GM18868 (cell line): ENCODE data around the gene CCDC127.
"Not testable (repeated sequence)": the region's sequence is repeated elsewhere in the genome, so short reads cannot be mapped to it uniquely, and the experiment has no call there.

Experiments
- ATAC-seq: cut with Tn5 transposase; IDR thresholded peaks from one replicate; pipeline ENCODE4 v1.9.1; 2021; ENCODE audit warnings: mild to moderate bottlenecking, moderate library complexity; ENCODE audit not compliant: unreplicated experiment

CCDC127 gene

GRCh38 chr5:174876-175465 lies 43.0 kb downstream of the CCDC127 start:
- no peak for ATAC-seq

DNA sequence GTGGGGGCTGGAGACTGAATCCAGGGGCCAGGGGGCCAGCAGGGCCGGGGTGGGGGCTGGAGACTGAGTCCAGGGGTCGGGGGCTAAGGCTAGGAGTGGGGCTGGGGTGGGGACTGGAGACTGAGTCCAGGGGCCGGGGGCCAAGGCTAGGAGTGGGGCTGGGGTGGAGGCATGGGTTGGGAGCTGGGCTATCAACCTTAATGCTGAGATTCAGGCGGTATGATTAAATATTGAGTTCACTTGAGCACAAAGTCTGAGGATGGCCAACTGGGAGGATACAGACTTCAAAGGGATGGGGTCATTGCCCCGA lies 43.7 kb downstream of the CCDC127 start:
- no peak for ATAC-seq

DNA sequence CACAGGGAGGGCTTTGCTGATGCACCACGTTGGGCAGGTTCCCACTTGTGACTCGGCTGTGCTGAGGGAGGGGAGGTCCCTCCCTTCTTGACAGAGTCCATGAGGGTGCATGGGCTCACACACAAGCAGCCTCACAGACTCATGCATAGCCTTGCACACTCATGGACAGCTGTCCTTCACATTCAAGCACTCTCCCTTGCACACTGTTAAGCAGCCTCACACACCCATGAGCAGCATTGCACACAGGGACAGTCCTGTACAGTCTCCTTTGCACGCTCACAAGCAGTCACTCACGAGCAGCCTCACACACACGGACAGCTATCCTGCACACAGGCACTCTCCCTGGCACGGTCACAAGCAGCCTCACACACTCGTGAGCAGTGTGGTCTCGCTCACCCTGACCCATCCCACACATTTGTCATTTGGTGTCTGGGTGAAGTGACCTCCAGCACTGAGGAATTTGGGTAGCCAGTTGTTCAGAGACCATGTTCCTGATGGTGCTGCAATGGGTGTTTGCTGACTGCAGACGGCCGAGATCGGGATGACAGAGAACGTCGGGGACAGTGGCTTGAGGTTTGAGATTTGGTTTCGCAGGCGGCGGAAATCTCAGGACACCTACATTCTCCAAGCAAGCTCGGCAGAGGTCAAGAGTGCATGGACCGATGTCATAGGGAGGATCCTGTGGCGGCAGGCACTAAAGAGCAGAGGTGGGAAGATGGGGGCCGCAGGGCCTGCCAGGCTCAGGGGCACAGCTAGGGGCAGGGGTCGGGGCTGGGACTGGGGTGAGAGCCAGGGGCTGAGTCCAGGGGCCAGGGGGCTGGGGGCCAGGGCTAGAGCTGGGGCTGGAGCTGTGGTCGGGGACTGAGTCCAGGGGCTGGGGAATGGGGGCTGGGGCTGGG lies 44.3 kb downstream of the CCDC127 start:
- no peak for ATAC-seq

DNA sequence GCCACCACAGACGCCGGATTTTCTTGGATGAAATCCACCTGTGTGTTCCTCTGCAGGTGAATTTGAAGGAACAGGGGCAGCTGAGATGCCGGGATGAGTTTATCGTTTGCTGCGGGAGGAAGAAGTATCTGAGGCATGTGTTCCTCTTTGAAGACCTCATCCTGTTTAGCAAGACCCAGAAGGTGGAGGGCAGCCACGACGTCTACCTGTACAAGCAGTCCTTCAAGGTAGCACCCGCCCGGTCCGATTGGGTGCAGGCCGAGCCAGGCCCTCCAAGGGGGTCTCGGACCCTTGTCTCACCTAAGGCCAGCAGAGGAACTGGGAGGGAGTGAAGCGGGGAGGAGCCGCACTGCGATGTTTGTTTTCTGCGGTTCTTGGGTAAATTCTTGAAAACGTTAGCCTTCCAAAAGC lies 45.1 kb downstream of the CCDC127 start:
- ATAC-seq = no peak

DNA sequence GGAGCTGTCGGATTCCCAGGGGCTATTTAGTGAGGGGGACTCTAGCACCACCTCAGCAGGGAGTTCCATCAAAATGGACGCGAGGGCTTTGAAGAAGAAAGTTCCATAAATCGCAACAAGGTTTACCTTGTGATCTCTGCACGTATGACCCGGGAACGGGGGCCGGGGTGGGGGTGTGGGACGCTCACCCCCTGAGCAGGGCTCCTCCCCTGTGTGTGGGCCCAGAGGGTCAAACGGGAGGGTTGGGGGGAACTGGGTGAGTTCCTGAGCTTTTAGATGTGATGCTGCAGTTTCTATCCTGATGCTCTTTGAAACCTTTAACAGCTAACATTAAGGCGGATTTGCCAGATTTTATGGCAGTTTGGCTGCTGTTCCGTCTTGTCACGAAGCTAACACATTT lies 45.5 kb downstream of the CCDC127 start:
- ATAC-seq = no peak

DNA sequence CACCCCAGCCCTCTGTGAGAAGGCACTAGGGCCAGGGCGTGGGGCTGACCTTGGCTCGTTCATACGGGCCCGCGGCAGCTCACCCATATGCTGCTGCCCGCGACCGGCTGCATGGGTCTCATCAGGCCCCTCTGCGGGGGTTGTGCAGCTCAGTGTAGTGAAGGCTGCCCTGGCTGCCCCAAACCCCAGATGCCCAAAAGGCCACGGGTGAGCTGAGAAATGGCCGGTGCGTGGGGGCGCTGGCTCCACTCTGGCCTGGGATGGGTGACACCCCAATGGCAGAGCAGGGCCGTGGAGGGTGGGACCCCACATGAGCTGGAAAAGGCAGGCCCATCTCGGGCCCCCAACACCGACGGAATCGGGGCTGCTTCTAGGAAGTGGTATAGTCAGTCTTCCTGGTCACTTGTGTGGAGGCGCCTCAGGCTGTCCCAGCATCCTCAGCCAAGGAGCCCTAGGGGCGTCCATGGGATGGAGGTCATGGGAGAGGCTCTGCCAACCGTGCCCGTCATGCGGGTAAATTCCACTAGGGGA lies 46.1 kb downstream of the CCDC127 start:
- ATAC-seq = no peak

- ATAC-seq = no peak
Measured at GRCh38 chr5:170971-171800, 46.8 kb downstream of the CCDC127 start.

- no peak for ATAC-seq
Measured at GRCh38 chr5:169728-170094, 48.2 kb downstream of the CCDC127 start.

GRCh38 chr5:169071-169727 lies 48.8 kb downstream of the CCDC127 start:
- no peak for ATAC-seq

- ATAC-seq = no peak
Measured at GRCh38 chr5:167982-168660, 49.8 kb downstream of the CCDC127 start.

DNA sequence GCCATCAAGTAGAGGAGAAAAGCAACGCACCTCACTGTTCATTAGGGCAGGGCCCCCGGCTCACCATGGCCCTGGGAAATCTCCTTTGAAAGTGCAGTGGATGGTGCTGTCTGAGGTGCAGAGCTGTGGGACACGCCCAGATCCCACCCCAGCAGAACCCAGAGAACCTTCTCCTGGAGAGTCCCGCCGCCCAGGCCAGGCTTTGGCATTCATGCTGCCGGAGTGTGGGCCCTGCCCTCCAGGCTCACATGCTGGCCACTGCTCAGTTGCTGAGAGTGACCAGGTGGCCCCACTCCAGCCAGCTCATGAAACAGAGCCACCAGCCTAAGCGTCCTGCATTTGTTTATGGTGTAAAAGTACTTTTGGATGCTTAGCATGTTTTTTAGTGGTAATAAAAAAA lies 50.4 kb downstream of the CCDC127 start:
- no peak for ATAC-seq

- no peak for ATAC-seq
Measured at GRCh38 chr5:166441-167372, 51.2 kb downstream of the CCDC127 start.

- not testable (repeated sequence) for ATAC-seq
Measured at GRCh38 chr5:164783-165182, 53.2 kb downstream of the CCDC127 start.

- ATAC-seq = no peak
Measured at GRCh38 chr5:164244-164643, 53.7 kb downstream of the CCDC127 start.

DNA sequence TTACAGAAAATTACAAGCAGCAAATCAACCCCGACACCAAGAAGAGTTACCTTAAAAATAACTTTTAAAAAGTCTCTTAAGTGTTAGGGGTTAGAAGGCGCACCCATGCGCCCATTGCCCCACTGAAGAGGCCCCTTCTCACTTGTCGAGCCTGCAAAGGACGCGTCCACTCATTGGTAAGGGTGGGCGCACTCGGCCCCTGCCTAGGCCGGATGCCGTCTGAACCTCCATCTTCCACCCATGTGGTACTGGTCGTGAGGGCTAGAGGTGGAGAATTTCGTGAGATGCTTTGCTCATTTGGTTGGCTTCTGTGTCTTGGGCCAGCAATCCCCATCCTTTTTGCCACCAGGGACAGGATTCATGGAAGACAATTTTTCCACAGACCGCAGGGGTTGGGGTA lies 54.1 kb downstream of the CCDC127 start:
- ATAC-seq = no peak

DNA sequence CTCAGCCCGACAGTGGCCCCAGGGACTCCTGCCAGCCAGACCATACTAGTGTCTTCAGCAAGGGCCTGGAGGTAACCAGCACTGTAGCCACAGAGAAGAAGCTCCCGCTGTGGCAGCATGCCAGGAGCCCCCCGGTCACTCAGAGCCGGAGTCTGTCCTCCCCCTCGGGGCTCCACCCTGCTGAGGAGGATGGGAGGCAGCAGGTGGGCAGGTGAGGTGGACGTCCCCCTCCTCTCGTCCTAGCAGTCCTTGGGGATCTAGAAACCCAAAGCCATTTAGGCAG lies 54.7 kb downstream of the CCDC127 start:
- ATAC-seq = no peak

GRCh38 chr5:162565-163337 lies 55.2 kb downstream of the CCDC127 start:
- no peak for ATAC-seq

DNA sequence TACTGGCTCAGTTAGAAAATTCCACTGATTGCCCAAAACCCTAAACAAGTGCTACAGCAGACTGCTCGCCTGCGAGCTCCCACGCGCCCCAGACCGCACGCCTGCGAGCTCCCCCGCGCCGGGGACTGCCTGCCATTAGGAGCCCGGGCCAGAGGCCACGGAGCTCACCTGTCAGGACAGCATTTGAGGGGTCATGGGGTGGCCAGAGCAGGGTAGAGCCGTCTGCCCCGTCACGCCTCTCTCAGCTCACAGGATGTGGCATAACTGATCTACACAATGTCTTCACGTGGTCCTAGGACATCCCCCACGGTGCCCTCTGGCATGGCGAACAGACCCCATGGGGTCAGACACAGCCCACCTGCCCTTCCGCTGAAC lies 55.8 kb downstream of the CCDC127 start:
- ATAC-seq = no peak

- no peak for ATAC-seq
Measured at GRCh38 chr5:161803-162110, 56.2 kb downstream of the CCDC127 start.
